GM12892 (cell line): ENCODE measurements around the gene RASGRP3.

Experiments used
- POLR2A ChIP-seq: IDR thresholded peaks from 2 replicates; pipeline ENCODE4 v1.6.1; 2011; ENCODE audit warnings: low read depth, low read length, control low read depth
- POLR2AphosphoS5 ChIP-seq: IDR thresholded peaks from 2 replicates; pipeline ENCODE4 v1.6.1; 2011; ENCODE audit warnings: low read depth, low read length, control low read depth
- TAF1 ChIP-seq: IDR thresholded peaks from 2 replicates; pipeline ENCODE4 v1.6.1; 2011; ENCODE audit warnings: low read depth, mild to moderate bottlenecking, control low read depth, low read length, borderline replicate concordance

- no peak for TF ChIP-seq POLR2A
- TF ChIP-seq TAF1: no peak
- no peak for TF ChIP-seq POLR2AphosphoS5
Measured at GRCh38 chr2:33583194-33583938, 106.9 kb downstream of the RASGRP3 start.
